HG03342 (cell line): ENCODE results near the gene PNMA1.

ENCODE experiments used
- ATAC-seq: cut with Tn5 transposase; IDR thresholded peaks from one replicate; pipeline ENCODE4 v1.9.1; 2021; ENCODE audit warnings: mild to moderate bottlenecking, moderate library complexity; ENCODE audit not compliant: unreplicated experiment

Gene PNMA1

DNA sequence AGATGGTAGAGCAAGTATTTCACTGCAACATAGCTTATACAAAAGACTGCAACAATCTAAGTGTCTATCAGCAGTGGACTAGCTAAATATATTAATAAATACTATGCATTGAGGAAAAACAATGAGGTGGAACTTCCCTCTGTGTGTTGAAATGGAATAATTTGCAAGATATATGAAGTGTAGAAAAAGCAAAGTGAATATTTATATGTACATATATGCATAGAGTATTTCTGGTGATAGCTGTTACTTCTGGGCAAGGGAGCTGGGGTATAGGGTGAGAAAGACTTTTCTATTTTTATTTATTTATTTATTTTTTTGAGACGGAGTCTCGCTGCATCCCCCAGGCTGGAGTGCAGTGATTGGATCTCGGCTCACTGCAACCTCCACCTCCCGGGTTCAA lies 35.5 kb downstream of the PNMA1 start:
- no peak for ATAC-seq

GRCh38 chr14:73674986-73675385 lies 39.2 kb downstream of the PNMA1 start:
- no peak for ATAC-seq

- no peak for ATAC-seq
Measured at GRCh38 chr14:73667854-73668253, 46.3 kb downstream of the PNMA1 start.

- no peak for ATAC-seq
Measured at GRCh38 chr14:73666583-73666982, 47.6 kb downstream of the PNMA1 start.

- ATAC-seq = no peak
Measured at GRCh38 chr14:73665130-73665529, 49.1 kb downstream of the PNMA1 start.

GRCh38 chr14:73663548-73664212 lies 50.5 kb downstream of the PNMA1 start:
- no peak for ATAC-seq

GRCh38 chr14:73662487-73662943 lies 51.7 kb downstream of the PNMA1 start:
- ATAC-seq = no peak

GRCh38 chr14:73661872-73662271 lies 52.3 kb downstream of the PNMA1 start:
- ATAC-seq = no peak
